ENCODE results near the gene VSIG4.

Gene VSIG4

DNA sequence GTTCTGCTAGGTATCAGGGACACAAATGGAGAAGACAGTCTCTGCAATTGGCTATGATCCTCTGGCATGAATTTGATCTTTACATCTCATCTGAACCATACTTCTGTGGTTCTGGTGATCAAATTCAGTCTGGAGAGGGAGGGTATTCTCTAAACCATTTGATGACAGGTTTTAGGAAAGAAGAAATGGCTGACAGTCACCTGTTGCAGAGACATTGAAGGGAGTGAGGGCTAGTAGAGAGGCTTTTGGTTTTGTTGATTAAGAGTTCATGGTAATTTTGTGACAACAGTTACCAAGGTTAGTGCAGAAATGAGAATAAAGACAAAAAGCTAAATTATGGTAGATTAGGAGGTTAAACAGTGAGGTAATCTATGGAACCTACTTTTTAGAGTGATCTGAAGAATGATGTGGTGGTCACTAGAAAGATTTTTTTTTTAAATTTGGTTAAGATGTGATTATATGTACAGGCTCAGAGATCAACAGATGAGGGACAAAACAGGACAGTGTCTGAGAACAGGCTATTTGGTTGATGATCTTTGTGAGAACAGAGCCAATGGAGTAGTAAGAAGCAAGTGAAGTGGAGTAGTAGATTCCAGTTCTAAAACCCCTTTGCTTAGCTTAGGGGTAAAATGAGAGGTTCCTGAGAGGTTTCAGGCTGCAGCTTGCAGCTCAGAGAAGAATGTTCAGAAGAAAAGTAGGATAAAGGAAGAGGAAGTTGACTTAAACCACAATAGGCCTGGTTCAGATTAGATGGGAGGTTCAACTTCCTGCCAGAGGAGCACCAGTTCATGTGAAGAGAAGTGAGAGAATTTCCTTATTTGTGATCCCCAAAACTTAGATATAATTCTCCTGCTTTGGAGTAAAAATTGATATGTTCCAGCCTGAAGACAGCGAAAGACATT, 34.7 kb downstream of the VSIG4 start:
- DNase-seq (ENCODE audit: low read depth): no peak
- in situ Hi-C loops (cut with HindIII; ENCODE audit: low sequenced_read_pairs): no loop called here
- TF ChIP-seq, protein P1, sequence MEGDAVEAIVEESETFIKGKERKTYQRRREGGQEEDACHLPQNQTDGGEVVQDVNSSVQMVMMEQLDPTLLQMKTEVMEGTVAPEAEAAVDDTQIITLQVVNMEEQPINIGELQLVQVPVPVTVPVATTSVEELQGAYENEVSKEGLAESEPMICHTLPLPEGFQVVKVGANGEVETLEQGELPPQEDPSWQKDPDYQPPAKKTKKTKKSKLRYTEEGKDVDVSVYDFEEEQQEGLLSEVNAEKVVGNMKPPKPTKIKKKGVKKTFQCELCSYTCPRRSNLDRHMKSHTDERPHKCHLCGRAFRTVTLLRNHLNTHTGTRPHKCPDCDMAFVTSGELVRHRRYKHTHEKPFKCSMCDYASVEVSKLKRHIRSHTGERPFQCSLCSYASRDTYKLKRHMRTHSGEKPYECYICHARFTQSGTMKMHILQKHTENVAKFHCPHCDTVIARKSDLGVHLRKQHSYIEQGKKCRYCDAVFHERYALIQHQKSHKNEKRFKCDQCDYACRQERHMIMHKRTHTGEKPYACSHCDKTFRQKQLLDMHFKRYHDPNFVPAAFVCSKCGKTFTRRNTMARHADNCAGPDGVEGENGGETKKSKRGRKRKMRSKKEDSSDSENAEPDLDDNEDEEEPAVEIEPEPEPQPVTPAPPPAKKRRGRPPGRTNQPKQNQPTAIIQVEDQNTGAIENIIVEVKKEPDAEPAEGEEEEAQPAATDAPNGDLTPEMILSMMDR (IDR thresholded peaks at IDR 0.05; ENCODE audit: low read depth, low read length, missing control alignments): no peak
- no peak overlapping the region for H3K4me3 ChIP-seq (ENCODE audit: low read depth, low read length)

DNA sequence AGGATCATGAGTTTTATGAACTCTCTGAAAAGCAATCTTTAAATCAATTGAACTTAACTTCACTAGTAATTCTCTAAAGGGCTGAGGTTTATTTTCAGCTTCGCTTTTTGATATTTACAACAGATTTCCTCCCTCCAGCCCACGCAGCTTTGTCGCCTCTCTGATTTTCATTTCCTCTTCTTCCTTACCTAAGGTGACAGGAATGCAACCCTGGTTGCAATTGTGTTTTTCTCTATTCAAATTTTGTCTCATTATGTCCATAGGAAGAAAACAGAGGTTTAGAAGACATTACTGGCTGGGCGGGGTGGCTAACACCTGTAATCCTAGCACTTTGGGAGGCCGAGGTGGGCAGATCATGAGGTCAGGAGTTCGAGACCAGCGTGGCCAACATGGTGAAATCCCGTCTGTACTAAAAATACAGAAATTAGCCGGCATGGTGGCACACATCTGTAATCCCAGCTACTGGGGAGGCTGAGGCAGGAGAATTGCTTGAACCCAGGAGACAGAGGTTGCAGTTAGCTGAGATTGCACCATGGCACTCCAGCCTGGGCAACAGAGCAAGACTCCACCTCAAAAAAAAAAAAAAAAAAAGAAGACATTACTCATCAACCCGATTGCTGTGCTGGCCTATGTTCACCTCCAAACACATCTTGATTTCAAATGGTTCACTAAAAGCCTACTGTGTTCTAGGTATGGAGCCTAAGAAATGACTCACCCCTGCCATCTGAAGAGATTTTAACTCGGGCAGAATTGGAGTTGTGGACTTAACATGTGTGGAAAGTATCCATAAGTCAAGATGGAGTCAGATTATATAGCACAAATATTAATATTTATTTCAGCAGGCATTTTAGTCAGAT, 36.8 kb downstream of the VSIG4 start:
- DNase-seq (ENCODE audit: low read depth): no peak
- no peak overlapping the region for H3K4me3 ChIP-seq (ENCODE audit: low read depth, low read length)
- TF ChIP-seq, protein P1 (IDR thresholded peaks at IDR 0.05; ENCODE audit: low read depth, low read length, missing control alignments): no peak
- in situ Hi-C loops (cut with HindIII; ENCODE audit: low sequenced_read_pairs): no loop called here

DNA sequence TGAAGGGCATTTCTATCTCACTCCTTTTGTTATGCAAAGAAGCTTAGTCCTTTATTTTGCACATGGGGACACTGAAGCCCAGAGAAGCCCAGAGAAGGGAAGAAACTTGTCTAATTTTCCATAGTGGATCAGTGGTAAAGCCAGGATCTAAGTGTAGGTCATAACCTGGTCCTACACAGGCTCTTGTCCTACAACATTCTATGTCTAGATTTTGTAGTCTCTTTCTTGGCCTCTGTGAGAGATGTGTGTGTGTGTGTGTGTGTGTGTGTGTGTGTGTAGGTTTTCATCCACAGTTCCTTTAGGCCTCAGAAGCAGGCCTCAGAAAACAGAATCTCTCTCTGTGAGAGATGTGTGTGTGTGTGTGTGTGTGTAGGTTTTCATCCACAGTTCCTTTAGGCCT, 38.3 kb downstream of the VSIG4 start:
- in situ Hi-C loops (cut with HindIII; ENCODE audit: low sequenced_read_pairs): no loop called here

DNA sequence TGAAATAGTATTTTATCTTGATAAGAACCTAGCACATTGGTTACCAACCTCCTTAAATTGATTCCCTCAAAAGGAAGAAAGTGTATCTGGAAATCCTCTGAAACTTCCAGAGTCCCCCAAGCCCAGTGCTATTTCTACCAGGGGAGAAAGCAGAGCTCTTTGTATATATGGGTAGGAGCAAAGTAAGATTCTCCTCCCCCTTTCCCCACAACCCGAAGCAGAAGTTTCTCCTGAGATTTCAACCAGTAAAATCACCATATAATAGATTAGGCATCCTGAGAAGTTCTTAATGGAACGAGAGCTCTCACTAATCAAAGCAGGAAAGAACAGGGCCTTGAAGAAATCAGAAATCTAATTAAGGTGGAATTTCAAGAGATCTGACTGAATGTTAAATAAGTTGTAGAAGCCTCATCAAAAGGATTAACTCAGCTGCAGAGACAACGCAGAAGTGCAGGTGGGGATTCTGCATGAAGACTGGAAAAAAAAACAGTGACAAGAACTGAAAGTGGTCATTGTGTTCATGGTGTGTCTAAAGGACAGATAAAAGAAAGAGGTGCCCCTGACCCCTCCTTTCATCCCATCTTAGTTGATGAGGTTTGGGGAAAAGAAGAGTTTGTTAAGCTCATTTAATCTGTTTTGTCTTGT, 39.1 kb downstream of the VSIG4 start:
- H3K4me3 ChIP-seq (ENCODE audit: low read depth, low read length): no peak overlapping the region
- DNase-seq (ENCODE audit: low read depth): no peak
- TF ChIP-seq, protein P1 (IDR thresholded peaks at IDR 0.05; ENCODE audit: low read depth, low read length, missing control alignments): no peak
- in situ Hi-C loops (cut with HindIII; ENCODE audit: low sequenced_read_pairs): no loop called here

More for the DNA sequence above, 38.3 kb downstream of the VSIG4 start:
- no peak for DNase-seq (ENCODE audit: low read depth)
- TF ChIP-seq, protein P1 (IDR thresholded peaks at IDR 0.05; ENCODE audit: low read depth, low read length, missing control alignments): no peak
- H3K4me3 ChIP-seq (ENCODE audit: low read depth, low read length): no peak overlapping the region

DNA sequence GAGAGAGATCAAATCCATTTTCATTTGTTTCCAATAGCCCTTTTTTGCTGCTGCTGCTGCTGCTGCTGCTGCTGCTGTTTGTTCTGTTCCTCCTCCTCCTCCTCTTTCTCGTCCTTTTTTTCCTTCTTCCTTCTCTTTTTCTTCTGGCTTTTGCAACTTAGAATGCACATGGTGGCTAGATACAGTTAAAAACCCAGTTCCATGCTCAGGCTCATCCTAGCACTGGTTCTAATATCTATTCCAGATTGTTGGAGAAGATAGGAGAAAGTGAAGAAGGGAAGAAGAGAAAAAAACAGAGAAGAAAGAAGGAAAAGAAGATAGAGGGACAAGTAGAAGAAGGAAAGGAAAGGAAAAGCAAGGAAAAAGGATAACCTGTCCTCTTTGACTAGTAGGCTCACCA, 39.7 kb downstream of the VSIG4 start:
- H3K4me3 ChIP-seq (ENCODE audit: low read depth, low read length): no peak overlapping the region
- no peak for DNase-seq (ENCODE audit: low read depth)
- in situ Hi-C loops (cut with HindIII; ENCODE audit: low sequenced_read_pairs): no loop called here
- TF ChIP-seq, protein P1 (IDR thresholded peaks at IDR 0.05; ENCODE audit: low read depth, low read length, missing control alignments): no peak

DNA sequence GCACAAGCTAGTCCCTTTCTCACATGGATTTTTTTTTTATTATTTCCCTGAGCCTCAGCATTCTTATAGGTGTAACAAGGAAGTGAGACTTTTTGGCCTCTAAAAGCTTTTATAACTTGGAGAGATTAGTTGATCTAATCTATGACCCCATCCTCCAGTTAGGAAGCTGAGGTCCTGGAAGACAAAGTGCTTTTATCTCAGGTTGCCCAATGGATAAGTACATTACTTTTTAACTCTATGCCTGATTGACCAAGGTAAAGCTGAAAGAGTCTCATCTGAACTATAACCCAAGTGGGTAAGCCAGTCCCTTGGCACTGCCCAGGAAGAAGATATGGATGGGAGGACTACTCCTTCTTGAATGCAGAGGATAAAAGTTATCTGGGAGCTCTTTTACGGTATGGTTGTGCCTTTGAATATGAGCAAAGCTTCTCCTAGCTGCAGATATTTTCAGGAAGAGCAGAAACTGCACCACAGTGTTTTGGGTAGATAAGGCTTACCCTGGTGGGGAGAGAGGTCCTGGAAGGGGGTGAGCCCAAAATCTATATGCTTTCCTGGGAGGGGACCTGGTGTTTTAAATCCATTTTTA, 40.2 kb downstream of the VSIG4 start:
- TF ChIP-seq, protein P1 (IDR thresholded peaks at IDR 0.05; ENCODE audit: low read depth, low read length, missing control alignments): no peak
- no peak overlapping the region for H3K4me3 ChIP-seq (ENCODE audit: low read depth, low read length)
- in situ Hi-C loops (cut with HindIII; ENCODE audit: low sequenced_read_pairs): no loop called here
- DNase-seq (ENCODE audit: low read depth): no peak
